Stimulated activated naive CD8-positive, alpha-beta T cell treated with anti-CD3 and anti-CD28 coated beads, Interleukin-15, amount 100 ng/mL, for 72 hours (primary cell): ENCODE results near the gene NRXN2.

ENCODE experiments used
- ATAC-seq: fragments of 150-1000 bp; cut with Tn5 transposase; 2 replicates; pipeline ENCODE4 v1.10.0; 2021; ENCODE audit warnings: mild to moderate bottlenecking, moderate library complexity
- DNase-seq, 2 donors: peaks; one replicate each; pipeline ENCODE4 v3.0.0; 2021 to 2022
- H3K27ac Mint-ChIP-seq, 2 donors: one replicate each; pipeline ENCODE4 v1.8.0; 2022; ENCODE audit warnings: mild to moderate bottlenecking in 2 of 2, mixed read lengths in 2 of 2, moderate library complexity in 2 of 2
- H3K27me3 Mint-ChIP-seq: one replicate; pipeline ENCODE4 v1.8.0; 2022; ENCODE audit warnings: mixed read lengths
- H3K4me1 Mint-ChIP-seq: one replicate; pipeline ENCODE4 v1.8.0; 2022; ENCODE audit warnings: mild to moderate bottlenecking, mixed read lengths
- H3K4me3 Mint-ChIP-seq, 2 donors: one replicate each; pipeline ENCODE4 v1.8.0; 2022; ENCODE audit warnings: mild to moderate bottlenecking in 2 of 2, mixed read lengths in 2 of 2, moderate library complexity in 1 of 2
- H3K9me3 Mint-ChIP-seq, 2 donors: one replicate each; pipeline ENCODE4 v1.8.0; 2022; ENCODE audit warnings: mixed read lengths in 2 of 2

The NRXN2 gene

DNA sequence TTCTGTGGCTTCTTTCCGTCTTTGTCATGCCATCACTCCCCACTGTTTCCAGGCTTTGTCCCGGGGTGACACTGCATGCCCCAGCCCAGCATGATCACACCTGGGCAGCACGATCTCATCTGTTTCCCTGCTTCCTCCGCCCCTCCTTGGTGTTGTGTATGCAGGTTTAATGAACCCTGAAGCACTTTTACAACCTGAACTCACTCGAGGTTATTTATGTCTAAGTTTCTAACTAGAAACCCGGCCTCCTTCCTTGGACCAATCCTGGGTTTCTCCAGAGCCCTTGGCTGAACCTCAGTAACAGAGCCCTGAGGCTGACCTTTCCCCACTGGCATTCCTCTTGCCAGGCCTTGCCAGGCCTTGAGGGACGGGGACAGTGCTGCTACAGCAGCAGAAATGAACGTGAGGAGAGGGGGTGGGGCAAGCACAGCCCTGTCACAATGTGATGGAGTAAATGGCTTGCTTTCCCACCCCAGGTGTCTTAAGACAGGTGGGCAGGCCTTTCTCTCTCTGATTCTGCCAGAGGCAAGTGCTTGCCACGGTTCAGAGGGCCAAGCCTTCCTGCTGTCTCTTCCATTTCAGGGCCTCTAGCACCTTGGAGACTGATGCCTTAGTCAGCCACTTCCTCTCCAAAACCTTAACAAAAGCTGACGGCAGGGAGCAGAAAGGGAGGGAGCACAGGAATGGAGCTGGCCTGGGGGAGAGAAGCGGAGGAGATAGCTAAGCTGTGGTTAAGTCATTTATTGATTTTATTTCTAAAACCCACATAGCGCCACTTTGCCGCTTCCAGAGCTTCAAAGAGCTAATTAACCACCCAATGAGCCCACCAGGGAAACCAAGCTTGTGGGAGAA, 39.9 kb upstream of the NRXN2 start:
- no peak for DNase-seq
- peak overlapping the region; percentile 45 to 65 for H3K4me3 Mint-ChIP-seq

DNA sequence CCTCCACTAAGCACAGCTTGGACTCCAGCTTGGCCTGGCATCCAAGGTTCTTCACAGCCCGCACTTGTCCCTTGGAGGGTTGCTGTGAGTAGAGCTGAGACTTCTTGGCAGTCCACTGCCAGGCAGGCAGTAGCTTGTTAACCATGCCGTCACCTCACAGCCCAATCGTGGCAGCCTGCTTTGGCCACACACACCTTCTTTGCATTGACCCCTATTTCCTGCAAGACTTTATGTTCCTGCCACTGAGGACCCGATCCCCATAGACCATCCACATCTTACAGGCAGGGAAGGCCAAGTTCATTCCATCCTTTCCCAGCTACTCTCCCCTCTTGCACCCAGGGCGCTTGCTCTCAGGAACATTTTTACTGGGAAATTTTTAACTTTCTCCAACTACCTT, 39.3 kb upstream of the NRXN2 start:
- Mint-ChIP-seq H3K9me3 (no peaks in the 10 kb centered on the region), H3K27ac (peak overlapping the region in 1 of 2 donors; percentile 88), H3K4me1 (peaks cover 99% of the 10 kb centered on the region), H3K27me3 (no peaks in the 10 kb centered on the region), H3K4me3 (peak overlapping the region; percentile 11 to 45)
- ATAC-seq, result no peak
- no peak for DNase-seq

More for the DNA sequence above, 39.9 kb upstream of the NRXN2 start:
- ATAC-seq, result peak; percentile 2
- peaks cover 99% of the 10 kb centered on the region for H3K4me1 Mint-ChIP-seq
- peak overlapping the region; percentile 75 to 89 for H3K27ac Mint-ChIP-seq
- no peaks in the 10 kb centered on the region for H3K27me3 Mint-ChIP-seq
- no peaks in the 10 kb centered on the region for H3K9me3 Mint-ChIP-seq

DNA sequence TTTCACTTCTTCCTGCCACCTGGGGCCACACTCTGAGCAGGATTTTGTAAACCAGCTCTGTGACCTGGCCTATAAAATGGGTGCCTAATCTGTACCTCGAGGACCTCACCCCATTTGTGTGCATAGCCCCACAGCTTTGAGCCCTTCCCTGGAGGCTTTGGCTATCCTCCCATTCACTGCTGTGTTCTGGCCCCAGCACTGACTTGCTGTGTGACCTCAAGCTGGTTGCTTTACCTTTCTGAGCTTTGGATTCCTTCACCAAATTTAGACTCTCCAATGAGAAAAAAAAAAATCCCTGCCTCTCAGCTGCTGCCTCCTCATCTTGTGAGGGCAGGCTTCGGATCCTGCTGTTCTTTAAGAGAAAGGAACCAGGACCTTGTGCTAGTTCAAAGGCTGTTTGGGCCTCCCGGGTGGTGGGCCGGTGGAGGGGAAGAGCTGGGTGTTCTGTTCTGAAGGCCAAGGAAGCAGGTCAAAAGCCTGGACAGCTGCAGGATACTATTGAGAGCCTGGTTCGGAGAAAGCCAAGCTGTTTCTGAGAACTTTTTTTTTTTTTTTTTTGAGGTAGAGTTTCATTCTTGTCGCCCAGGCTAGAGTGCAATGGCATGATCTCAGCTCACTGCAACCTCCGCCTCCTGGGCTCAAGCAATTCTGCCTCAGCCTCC, 37.9 kb upstream of the NRXN2 start:
- H3K9me3 Mint-ChIP-seq, result no peaks in the 10 kb centered on the region
- H3K4me1 Mint-ChIP-seq, result peaks cover 88% of the 10 kb centered on the region
- H3K27me3 Mint-ChIP-seq, result no peaks in the 10 kb centered on the region
- DNase-seq, result no peak
- peak; percentile 18 for ATAC-seq
- peak overlapping the region; percentile 6 to 86 for H3K27ac Mint-ChIP-seq
- peak overlapping the region in 1 of 2 donors; percentile 52 for H3K4me3 Mint-ChIP-seq

DNA sequence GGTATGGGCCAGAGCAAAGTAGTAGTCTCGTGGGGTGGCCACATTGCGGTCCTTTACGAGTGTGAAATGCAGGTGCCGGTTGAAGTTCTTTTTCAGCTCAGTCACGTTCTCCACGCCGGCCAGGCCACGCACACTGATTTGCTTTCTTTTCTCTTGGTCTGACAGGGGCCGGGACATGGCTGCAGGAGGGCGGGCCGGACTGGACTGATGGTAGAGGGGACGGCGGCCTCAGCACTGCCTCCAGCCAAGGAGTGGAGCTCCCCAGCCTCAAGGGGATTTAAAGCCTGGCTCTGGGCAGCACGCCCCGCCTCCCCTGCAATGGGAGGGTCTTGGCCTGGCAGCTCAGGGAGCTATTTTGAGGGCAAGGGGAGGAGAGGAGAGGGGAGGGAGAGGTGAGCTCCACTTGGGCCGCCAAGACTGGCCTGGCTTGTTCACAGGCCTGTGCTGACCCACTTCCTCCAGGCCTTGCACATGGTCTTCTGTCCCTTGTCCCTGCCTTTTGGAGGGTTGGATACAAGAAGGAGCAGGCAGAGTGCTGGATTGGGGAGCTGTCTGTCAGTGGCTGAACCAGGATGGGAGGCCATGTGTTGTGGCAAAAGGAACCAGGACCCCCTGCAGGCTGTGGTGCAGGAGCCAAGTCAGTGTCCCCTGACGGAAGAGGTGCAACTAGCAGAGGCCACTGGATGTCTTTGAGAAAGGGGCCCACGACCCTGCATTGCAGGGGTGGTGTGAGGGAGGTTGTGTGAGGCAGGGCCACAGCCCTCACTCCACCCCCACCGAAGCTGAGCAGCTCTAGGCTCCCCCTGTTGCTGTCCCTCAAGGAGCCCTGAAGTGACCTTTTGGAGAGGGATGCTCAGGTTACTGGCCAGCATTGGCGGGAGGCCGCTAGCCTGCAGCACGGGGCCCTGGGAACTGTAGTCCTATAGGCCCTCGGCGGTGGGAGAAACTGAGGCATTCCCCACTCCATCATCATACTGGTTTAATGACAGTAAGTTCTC, 37.0 kb upstream of the NRXN2 start, which contains the start of gene PYGM:
PYGM (minus strand) TSS at position 253 of the 998 bp plus-strand sequence; CDS start at position 177, 76 bp downstream.
- H3K27ac Mint-ChIP-seq, result peak within 1 kb of the TSS in 1 of 2 donors; percentile 93
- H3K4me3 Mint-ChIP-seq, result peak within 1 kb of the TSS in 1 of 2 donors; percentile 33
- H3K27me3 Mint-ChIP-seq, result no peaks in the 10 kb centered on the region
- no peaks in the 10 kb centered on the region for H3K9me3 Mint-ChIP-seq
- DNase-seq (no peak), ATAC-seq (peak; percentile 9)
- peaks cover 83% of the 10 kb centered on the region for H3K4me1 Mint-ChIP-seq

DNA sequence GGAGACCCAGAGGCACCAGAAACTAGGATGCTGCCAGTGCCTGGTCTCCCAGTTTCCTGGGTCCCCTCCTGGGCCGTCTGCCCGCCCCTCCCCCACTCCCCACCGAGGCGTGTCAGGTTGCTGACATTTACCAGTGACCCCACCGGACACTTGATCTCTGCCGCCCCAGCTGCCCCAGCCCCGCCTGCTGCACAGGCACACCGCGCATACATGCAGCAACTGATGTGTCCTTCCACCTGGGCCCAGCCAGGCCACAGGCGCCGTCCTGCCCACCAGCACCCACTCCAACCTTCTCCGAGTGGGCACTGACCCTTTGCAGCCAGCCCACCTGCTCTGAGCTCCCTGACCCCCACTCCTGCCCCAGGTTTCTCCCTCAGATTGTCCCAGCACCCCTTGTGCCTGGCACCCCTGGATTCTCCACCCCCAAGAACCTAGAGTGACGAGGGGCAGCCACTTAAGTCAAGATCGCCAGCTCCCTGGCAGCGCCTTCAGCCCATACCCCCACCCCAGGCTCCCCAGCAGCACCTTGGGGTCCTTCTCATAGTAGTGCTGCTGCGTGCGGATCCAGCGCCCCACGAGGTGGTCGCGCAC, 36.2 kb upstream of the NRXN2 start:
- Mint-ChIP-seq H3K4me3 (peak overlapping the region in 1 of 2 donors; percentile 31), H3K27ac (peak overlapping the region in 1 of 2 donors; percentile 93), H3K9me3 (no peaks in the 10 kb centered on the region), H3K27me3 (no peaks in the 10 kb centered on the region), H3K4me1 (peaks cover 78% of the 10 kb centered on the region)
- ATAC-seq (no peak), DNase-seq (no peak)

DNA sequence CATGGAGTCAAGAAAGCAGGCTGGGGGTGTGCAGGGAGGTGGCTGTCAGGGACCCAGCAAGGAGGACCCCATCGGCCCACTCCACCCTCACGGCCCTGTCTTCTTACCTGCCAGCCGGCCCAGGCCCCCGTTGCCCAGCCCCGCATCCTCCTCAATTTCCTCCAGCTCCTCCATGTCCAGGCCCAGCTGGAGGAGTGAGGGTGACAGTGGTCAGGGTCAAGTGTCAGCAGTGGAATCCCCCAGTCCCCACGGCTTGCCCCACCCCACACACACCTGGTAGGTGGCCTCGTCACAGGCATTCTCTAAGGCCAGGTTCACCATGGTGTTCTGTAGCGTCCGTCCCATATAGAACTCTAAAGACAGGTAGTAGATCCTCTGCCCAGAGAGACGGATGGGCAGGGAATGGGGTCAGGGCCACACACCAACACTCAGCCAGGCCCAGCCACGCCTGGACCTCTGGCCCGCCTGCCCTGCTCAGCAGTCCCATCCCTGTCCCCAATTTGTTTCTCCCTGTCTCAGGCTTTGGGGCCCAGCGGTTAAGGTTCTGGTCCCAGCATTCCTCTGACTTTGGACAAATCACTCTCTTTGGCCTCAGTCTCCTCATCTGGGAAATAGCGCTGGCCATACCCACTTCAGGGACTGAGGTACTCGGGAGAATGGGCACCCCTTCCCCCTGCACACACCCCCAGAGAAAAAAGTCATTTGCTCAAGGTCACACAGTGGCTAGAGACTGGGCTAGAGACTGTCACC, 35.5 kb upstream of the NRXN2 start:
- Mint-ChIP-seq H3K27ac (peak overlapping the region in 1 of 2 donors; percentile 95), H3K4me3 (no peak overlapping the region), H3K4me1 (peaks cover 77% of the 10 kb centered on the region), H3K27me3 (no peaks in the 10 kb centered on the region), H3K9me3 (no peaks in the 10 kb centered on the region)
- no peak for ATAC-seq
- no peak for DNase-seq

DNA sequence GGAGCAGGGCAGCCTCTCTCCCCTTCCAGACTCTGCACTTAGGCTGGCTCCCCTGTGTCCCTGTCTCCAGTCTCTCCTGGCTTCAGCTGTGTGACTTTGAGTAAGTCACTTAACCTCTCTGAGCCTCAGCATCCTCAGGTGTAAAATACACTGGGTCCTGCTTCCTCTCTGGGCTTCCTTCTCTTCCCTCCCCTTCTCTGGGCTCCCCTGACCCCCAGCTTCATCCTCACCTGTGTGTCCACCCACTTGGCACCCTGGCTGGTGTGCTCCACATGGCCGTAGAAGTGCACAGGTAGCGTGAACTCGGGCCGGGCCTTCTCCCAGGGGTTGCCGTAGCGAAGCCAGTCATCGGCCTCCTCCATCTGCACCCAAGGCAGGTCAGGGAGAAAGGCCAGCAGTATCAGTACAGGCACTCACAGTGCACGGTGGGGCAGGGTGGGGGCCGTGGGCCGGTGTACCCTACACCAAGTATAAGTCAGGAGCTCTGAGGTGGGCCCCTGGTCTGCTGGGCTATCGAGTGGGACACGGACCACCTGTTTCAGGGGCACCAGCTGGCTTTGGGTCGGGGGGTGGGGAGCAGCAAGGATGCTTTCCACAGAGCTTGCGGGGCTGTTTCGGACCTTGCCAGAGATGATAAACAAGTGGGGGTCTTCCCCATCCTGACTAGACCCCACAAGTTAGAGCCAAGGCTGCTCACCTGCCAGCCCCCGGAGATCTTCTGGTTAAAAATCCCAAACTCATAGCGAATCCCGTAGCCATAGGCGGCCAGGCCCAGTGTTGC, 34.7 kb upstream of the NRXN2 start:
- ATAC-seq, result no peak
- Mint-ChIP-seq H3K9me3 (no peaks in the 10 kb centered on the region), H3K4me3 (no peak overlapping the region), H3K27me3 (no peaks in the 10 kb centered on the region), H3K27ac (peak overlapping the region; percentile 37 to 95), H3K4me1 (peaks cover 76% of the 10 kb centered on the region)
- no peak for DNase-seq

DNA sequence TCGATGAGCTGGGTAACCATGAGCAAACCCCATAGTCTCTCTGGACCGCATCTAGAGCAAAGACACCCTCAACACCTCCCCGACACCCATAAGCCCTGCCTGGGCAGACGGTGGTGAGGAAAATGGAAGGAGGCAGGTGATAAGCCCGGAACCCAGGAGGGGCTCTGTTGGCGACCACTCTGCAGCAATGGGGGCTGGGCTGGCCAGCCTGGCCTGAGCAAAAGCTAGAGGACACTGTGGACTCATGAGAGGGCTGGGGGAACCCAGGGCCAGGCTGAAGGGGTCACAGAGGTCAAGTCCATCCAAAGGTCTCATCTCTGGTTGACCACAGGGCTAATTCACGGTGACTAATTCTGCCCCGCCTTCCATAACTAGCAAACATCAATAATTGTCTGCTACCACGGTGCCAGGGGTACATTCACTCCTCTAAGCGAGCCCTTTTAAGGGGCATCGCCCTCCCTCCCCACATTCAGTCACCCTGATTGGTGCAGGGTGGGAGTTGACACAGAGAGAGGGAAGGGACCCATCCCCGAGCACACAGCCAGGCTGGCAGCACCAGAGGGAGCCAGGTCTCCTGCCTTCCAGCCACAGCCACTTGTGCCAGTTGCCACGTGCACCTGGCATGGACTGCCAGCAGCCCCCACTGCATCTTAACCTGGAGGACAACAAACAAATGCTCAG, 32.8 kb upstream of the NRXN2 start:
- Mint-ChIP-seq H3K27me3 (no peaks in the 10 kb centered on the region), H3K27ac (no peak overlapping the region), H3K9me3 (no peaks in the 10 kb centered on the region), H3K4me1 (peaks cover 69% of the 10 kb centered on the region), H3K4me3 (no peak overlapping the region)
- no peak for DNase-seq
- ATAC-seq, result no peak

DNA sequence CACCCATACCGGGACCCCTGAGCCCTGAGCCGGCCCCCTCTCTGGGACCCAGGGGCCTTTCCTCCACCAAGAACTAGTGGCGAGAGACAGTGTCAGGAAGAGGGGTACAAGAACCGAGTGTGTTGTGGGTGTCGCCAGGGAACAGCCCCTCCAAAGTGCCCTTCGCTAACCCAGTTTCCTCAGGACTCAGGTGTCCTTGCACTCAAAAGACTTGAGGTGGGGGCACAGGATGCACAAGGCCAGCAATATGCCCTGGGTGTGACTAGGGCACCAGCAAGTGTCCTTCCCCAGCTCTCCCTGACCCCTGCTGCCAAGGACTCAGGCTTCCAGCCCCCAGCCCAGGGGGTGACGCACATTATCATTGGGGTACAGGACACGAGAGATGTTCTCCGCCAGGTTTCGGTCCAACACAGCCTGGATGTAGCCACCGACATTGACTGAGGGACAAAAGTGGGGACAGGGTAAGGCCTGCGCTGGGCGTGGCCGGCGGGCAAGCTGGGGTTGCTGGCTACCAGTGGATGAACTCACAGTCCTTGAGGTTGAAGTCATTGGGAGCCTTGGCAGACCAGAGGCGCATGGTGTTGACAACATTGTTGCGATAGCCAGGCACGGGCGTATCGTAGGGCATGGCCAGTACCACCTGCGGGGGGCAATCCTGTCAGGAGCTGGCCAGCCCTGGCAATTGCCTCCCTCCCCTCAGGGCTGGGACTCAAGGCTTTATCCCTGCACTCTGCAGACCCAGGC, 32.1 kb upstream of the NRXN2 start:
- peaks cover 69% of the 10 kb centered on the region for H3K4me1 Mint-ChIP-seq
- no peak overlapping the region for H3K4me3 Mint-ChIP-seq
- H3K27ac Mint-ChIP-seq, result peak overlapping the region in 1 of 2 donors; percentile 7
- ATAC-seq (no peak), DNase-seq (no peak)
- no peaks in the 10 kb centered on the region for H3K27me3 Mint-ChIP-seq
- no peaks in the 10 kb centered on the region for H3K9me3 Mint-ChIP-seq

DNA sequence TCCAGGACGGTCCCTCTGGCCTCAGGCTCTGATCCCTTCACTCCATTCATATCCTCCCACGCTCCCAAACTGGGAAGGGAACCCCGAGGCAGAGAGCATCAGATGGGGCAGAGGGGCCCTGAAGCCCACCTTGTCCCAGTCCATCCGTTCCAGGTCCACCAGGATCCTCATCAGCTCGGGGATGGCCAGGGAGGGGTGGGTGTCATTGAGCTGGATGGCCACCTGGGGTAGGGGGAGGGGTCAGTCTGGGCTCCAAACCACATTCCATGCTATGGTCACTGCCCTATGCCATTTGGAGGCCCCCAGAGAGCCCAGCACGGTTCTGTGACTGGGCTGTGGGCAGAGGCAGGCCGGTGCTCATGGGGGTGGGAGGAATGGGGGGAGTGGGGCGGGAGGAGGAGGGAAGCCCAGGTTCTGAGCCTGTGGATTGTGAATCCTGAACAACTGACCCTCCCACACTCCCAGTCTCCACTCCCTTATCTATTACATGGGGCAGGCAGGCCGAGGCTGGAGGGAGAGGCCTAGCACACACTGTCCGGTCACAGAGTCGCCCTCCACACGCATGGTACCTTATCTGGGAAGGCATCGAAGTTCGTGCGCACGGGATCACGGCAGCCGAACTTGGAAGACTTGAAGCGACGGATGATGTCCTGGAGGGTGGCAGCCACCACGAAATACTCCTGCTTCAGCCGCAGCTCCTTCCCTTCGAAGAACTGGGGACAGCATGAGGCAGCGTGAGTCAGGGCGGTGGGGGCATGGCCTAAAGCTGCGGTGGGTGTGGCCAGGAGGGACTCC, 31.3 kb upstream of the NRXN2 start:
- Mint-ChIP-seq H3K4me1 (peaks cover 61% of the 10 kb centered on the region), H3K9me3 (no peaks in the 10 kb centered on the region), H3K4me3 (no peak overlapping the region), H3K27me3 (no peaks in the 10 kb centered on the region), H3K27ac (peak overlapping the region in 1 of 2 donors; percentile 59)
- DNase-seq (no peak), ATAC-seq (no peak)

DNA sequence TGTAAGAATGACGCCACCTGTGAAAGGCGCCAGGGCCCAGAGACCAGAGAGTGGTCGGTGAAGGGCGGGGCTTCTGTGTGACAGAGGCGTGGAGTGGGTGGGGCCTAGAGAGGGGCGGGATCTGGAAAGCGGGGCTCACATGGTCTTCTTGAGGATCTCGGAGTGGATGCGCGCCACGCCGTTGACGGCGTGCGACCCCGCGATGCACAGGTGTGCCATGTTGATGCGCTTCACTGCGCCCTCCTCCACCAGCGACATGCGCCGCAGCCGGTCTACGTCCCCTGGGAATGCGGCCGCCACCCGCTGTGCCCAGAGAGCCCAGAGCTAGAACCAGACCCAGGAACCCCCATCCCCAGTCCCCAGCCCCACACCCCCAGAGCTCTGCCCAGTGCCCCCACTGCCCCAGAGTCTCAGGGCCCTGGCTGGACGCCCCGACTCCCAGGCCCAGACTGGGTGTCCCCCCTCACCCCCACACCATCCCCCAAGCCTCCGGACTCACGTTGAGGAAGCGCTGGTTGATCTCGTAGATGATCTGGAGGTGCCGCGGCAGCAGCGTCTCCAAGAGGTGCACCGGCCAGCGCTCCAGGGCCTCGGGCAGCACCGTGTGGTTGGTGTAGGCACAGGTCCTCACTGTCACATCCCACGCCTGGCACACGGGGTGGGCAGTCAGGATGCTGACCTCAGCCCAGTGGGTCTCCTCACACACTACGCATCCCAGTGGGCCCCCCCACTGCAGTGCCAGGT, 30.6 kb upstream of the NRXN2 start:
- DNase-seq (no peak), ATAC-seq (peak; percentile 18)
- peak overlapping the region in 1 of 2 donors; percentile 59 for H3K27ac Mint-ChIP-seq
- no peaks in the 10 kb centered on the region for H3K27me3 Mint-ChIP-seq
- no peaks in the 10 kb centered on the region for H3K9me3 Mint-ChIP-seq
- H3K4me3 Mint-ChIP-seq, result no peak overlapping the region
- peaks cover 54% of the 10 kb centered on the region for H3K4me1 Mint-ChIP-seq

DNA sequence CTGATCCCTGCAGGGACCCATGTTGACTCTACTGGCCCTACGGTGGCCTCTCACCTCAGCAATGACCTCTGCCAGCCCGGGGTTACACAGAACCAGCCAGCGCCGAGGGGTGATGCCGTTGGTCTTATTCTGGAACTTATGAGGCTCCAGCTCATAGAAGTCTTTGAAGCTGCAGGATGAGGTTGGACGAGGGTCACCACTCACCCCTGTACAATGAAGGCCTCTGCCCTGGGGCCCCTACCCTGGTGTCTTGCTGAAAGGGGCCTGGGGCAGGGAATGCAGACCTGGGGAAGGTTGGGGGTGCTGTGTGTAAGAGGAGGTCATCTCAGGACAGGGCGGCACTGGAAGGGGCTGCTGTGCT, 30.0 kb upstream of the NRXN2 start:
- DNase-seq (no peak), ATAC-seq (peak; percentile 11)
- Mint-ChIP-seq H3K4me1 (peaks cover 48% of the 10 kb centered on the region), H3K27ac (peak overlapping the region in 1 of 2 donors; percentile 75), H3K4me3 (no peak overlapping the region), H3K9me3 (no peaks in the 10 kb centered on the region), H3K27me3 (no peaks in the 10 kb centered on the region)
